Measurements from ENCODE around the gene TMSB4X.
"Not testable (repeated sequence)": the region's sequence is repeated elsewhere in the genome, so short reads cannot be mapped to it uniquely, and the experiment has no call there.

The TMSB4X gene

GRCh38 chrX:12997906-12998687 lies 23.2 kb downstream of the TMSB4X start:
- peak; percentile 20 for DNase-seq

GRCh38 chrX:12999422-12999821 lies 24.5 kb downstream of the TMSB4X start:
- peak; percentile 67 for DNase-seq

- DNase-seq, result peak; percentile 44
Observed at GRCh38 chrX:13000301-13000811, 25.4 kb downstream of the TMSB4X start.

- no peak for DNase-seq
Observed at GRCh38 chrX:13001097-13001496, 26.2 kb downstream of the TMSB4X start.

GRCh38 chrX:13001961-13002671 lies 27.2 kb downstream of the TMSB4X start:
- DNase-seq, result peak; percentile 38

GRCh38 chrX:13005661-13006473 lies 31.0 kb downstream of the TMSB4X start:
- DNase-seq, result peak; percentile 48

- DNase-seq, result no peak
Observed at GRCh38 chrX:13007519-13008188, 32.7 kb downstream of the TMSB4X start.

- no peak for DNase-seq
Observed at GRCh38 chrX:13008189-13008533, 33.3 kb downstream of the TMSB4X start.

GRCh38 chrX:13008851-13009250 lies 33.9 kb downstream of the TMSB4X start:
- DNase-seq, result no peak

- DNase-seq, result no peak
Observed at GRCh38 chrX:13009273-13009672, 34.4 kb downstream of the TMSB4X start.

GRCh38 chrX:13009844-13010243 lies 34.9 kb downstream of the TMSB4X start:
- DNase-seq, result no peak

- no peak for DNase-seq
Observed at GRCh38 chrX:13010546-13010945, 35.6 kb downstream of the TMSB4X start.

- DNase-seq, result peak; percentile 20
Observed at GRCh38 chrX:13013363-13014110, 38.6 kb downstream of the TMSB4X start.

- DNase-seq, result no peak
Observed at GRCh38 chrX:13014111-13015096, 39.5 kb downstream of the TMSB4X start.

GRCh38 chrX:13015536-13016236 lies 40.8 kb downstream of the TMSB4X start:
- no peak for DNase-seq

GRCh38 chrX:13016731-13017130 lies 41.8 kb downstream of the TMSB4X start:
- not testable (repeated sequence) for DNase-seq

GRCh38 chrX:13022926-13023325 lies 48.0 kb downstream of the TMSB4X start:
- DNase-seq, result no peak

- DNase-seq, result no peak
Observed at GRCh38 chrX:13023567-13023966, 48.7 kb downstream of the TMSB4X start.

- DNase-seq, result no peak
Observed at GRCh38 chrX:13023979-13024378, 49.1 kb downstream of the TMSB4X start.

- no peak for DNase-seq
Observed at GRCh38 chrX:13024986-13025385, 50.1 kb downstream of the TMSB4X start.

All from stimulated activated CD4-positive, alpha-beta T cell treated with anti-CD3 and anti-CD28 coated beads, Interleukin-15, amount 100 ng/mL, for 24 hours (primary cell).